ENCODE data around the gene PCDHB11. TPM values are rescaled to one million over a fixed set of nuclear protein-coding genes. Genes with fewer than 3 reads are reported as not detected.
"Not testable (repeated sequence)": the region's sequence is repeated elsewhere in the genome, so short reads cannot be mapped to it uniquely, and the experiment has no call there.

Gene PCDHB11
- 0.83 and 0.85 TPM in 2 replicates for total RNA-seq (2022)
- percentile 26 among the genes with signal in this experiment for Bru-seq, nascent RNA
- BruChase-seq, experiment 1, labeled RNA remaining after a 6-hour chase, result percentile 52 among the genes with signal in this experiment
- BruChase-seq, experiment 2, labeled RNA remaining after a 2-hour chase, result percentile 43 among the genes with signal in this experiment
- long read RNA-seq, result 0 reads

DNA sequence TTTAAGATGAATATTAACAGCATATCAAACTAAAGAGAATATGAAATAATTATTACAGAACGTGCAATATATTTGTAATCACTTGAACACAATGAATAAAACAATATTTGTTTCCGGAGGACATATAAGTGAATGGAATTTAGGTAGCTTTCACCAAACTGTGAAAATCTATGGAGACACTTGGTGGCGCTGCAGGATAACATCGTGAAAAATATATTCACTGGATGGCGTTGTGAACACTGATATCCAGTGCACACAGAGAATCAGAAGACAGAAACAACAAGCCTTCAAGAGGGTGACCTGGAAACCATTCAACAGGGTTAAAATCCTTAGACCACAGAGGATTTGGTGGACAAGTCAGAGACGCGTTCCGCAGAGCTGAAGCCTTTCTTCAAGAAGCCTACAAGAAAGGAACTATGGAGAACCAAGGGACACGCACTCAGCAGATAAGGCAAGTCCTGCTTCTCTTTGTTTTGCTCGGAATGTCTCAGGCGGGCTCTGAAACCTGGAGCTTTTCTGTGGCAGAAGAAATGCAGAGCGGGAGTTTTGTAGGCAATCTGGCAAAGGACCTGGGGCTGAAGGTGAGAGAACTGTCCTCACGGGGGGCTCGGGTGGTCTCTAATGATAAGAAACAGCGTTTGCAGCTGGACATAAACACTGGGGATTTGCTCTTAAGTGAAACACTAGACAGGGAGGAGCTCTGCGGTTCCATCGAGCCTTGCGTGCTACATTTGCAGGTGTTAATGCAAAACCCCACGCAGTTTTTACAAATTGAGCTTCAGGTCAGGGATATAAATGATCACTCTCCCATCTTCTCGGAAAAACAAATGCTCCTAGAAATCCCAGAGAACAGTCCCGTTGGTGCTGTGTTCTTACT lies at the start of gene PCDHB11:
Gene PCDHB11, plus strand, starts transcription at position 269 of the 877 bp plus-strand sequence. Its CDS starts 148 bp downstream, at position 417.
- H3K36me3 Mint-ChIP-seq (ENCODE audit: insufficient read depth, unreplicated experiment), result no peaks in the 10 kb centered on the region
- CTCF ChIA-PET, result interaction anchor here (1.6 kb wide), 1 partner anchor 368 kb away, joined by 4 read pairs; no protein-coding TSS in a partner anchor
- H3K4me3 Mint-ChIP-seq (ENCODE audit: low read depth, unreplicated experiment), result no peak within 1 kb of the TSS

DNA sequence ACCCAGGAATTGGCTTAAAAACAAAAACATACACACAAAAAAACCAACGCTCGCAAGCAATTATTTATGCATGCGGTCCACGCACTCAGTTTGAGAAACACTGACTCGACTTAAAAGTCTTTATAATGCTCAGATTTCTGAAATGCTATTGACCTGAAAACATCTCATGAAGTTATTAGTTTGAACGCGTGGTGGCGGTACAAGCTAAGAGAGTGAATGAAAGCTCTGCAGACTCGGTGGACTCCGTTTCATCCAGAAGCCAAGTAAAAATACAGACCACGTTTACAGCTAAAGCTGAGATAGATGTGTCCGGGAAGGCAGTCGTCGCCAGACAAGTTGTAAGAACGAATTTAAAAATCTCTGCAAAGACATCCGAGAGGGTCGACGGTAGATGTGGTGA lies 49.6 kb upstream of the PCDHB11 start, which contains the start of gene PCDHB6:
Gene PCDHB6, plus strand, starts transcription at position 246 of the 400 bp plus-strand sequence. CDS start 201 bp downstream, outside the sequence.
- Mint-ChIP-seq H3K4me1 (ENCODE audit: low read depth, unreplicated experiment) (no peaks in the 10 kb centered on the region), H3K27ac (ENCODE audit: unreplicated experiment) (no peak within 1 kb of the TSS), H3K4me3 (ENCODE audit: low read depth, unreplicated experiment) (no peak within 1 kb of the TSS), H3K36me3 (ENCODE audit: insufficient read depth, unreplicated experiment) (no peaks in the 10 kb centered on the region), H3K27me3 (ENCODE audit: unreplicated experiment) (no peaks in the 10 kb centered on the region), H3K9me3 (ENCODE audit: low read depth, unreplicated experiment) (peaks cover 15% of the 10 kb centered on the region)
- BruUV-seq (replicated peaks), result no TSS peak
- no peak for DNase-seq
- TF ChIP-seq, protein P1, sequence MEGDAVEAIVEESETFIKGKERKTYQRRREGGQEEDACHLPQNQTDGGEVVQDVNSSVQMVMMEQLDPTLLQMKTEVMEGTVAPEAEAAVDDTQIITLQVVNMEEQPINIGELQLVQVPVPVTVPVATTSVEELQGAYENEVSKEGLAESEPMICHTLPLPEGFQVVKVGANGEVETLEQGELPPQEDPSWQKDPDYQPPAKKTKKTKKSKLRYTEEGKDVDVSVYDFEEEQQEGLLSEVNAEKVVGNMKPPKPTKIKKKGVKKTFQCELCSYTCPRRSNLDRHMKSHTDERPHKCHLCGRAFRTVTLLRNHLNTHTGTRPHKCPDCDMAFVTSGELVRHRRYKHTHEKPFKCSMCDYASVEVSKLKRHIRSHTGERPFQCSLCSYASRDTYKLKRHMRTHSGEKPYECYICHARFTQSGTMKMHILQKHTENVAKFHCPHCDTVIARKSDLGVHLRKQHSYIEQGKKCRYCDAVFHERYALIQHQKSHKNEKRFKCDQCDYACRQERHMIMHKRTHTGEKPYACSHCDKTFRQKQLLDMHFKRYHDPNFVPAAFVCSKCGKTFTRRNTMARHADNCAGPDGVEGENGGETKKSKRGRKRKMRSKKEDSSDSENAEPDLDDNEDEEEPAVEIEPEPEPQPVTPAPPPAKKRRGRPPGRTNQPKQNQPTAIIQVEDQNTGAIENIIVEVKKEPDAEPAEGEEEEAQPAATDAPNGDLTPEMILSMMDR (IDR thresholded peaks at IDR 0.05; ENCODE audit: unreplicated experiment), result no peak
- CTCF ChIA-PET, result no interaction called here
- intact Hi-C loops (cut with micrococcal nuclease; ENCODE audit: unreplicated experiment), result no loop called here

More for the DNA sequence above, at the start of gene PCDHB11:
- Mint-ChIP-seq H3K27ac (ENCODE audit: unreplicated experiment) (no peak within 1 kb of the TSS), H3K27me3 (ENCODE audit: unreplicated experiment) (no peaks in the 10 kb centered on the region), H3K9me3 (ENCODE audit: low read depth, unreplicated experiment) (peaks cover 8% of the 10 kb centered on the region), H3K4me1 (ENCODE audit: low read depth, unreplicated experiment) (no peaks in the 10 kb centered on the region)
- intact Hi-C loops (cut with micrococcal nuclease; ENCODE audit: unreplicated experiment), result no loop called here
- BruUV-seq (replicated peaks), result no TSS peak
- TF ChIP-seq, protein P1 (IDR thresholded peaks at IDR 0.05; ENCODE audit: unreplicated experiment), result no peak
- DNase-seq, result no peak

DNA sequence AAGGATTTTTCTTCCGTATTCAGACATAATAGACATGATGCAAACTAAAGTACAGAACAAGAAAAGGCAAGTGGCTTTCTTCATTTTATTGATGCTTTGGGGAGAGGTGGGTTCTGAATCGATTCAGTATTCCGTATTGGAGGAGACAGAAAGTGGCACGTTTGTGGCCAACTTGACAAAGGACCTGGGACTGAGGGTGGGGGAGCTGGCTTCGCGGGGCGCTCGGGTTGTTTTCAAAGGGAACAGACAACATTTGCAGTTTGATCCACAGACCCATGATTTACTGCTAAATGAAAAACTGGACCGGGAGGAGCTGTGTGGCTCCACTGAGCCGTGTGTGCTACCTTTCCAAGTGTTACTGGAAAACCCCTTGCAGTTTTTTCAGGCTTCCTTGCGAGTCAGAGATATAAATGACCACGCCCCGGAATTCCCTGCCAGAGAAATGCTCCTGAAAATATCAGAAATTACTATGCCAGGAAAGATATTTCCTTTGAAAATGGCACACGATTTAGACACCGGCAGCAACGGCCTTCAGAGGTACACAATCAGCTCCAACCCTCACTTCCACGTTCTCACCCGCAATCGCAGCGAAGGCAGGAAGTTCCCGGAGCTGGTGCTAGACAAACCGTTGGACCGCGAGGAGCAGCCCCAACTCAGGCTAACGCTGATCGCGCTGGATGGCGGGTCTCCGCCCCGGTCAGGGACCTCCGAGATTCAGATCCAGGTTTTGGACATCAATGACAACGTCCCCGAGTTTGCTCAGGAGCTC lies 49.0 kb upstream of the PCDHB11 start:
- TF ChIP-seq, protein P1 (IDR thresholded peaks at IDR 0.05; ENCODE audit: unreplicated experiment), result no peak
- no peaks in the 10 kb centered on the region for H3K4me1 Mint-ChIP-seq (ENCODE audit: low read depth, unreplicated experiment)
- no TSS peak for BruUV-seq (replicated peaks)
- intact Hi-C loops (cut with micrococcal nuclease; ENCODE audit: unreplicated experiment), result no loop called here
- peaks cover 17% of the 10 kb centered on the region for H3K9me3 Mint-ChIP-seq (ENCODE audit: low read depth, unreplicated experiment)
- no peaks in the 10 kb centered on the region for H3K27me3 Mint-ChIP-seq (ENCODE audit: unreplicated experiment)
- H3K4me3 Mint-ChIP-seq (ENCODE audit: low read depth, unreplicated experiment), result no peak overlapping the region
- CTCF ChIA-PET, result no interaction called here
- H3K27ac Mint-ChIP-seq (ENCODE audit: unreplicated experiment), result no peak overlapping the region
- DNase-seq, result no peak
- H3K36me3 Mint-ChIP-seq (ENCODE audit: insufficient read depth, unreplicated experiment), result no peaks in the 10 kb centered on the region

DNA sequence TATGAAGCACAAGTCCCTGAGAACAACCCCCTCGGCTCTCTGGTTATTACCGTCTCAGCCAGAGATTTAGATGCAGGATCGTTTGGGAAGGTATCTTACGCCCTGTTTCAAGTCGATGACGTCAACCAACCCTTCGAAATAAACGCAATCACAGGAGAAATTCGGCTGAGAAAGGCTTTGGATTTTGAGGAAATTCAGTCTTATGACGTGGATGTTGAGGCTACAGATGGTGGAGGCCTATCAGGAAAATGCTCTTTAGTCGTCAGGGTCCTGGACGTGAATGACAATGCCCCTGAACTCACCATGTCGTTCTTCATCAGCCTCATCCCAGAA lies 48.5 kb upstream of the PCDHB11 start:
- Mint-ChIP-seq H3K4me1 (ENCODE audit: low read depth, unreplicated experiment) (no peaks in the 10 kb centered on the region), H3K36me3 (ENCODE audit: insufficient read depth, unreplicated experiment) (no peaks in the 10 kb centered on the region), H3K27me3 (ENCODE audit: unreplicated experiment) (no peaks in the 10 kb centered on the region), H3K9me3 (ENCODE audit: low read depth, unreplicated experiment) (peaks cover 15% of the 10 kb centered on the region), H3K27ac (ENCODE audit: unreplicated experiment) (no peak overlapping the region), H3K4me3 (ENCODE audit: low read depth, unreplicated experiment) (no peak overlapping the region)
- no peak for DNase-seq
- TF ChIP-seq, protein P1 (IDR thresholded peaks at IDR 0.05; ENCODE audit: unreplicated experiment), result no peak
- BruUV-seq (replicated peaks), result no TSS peak
- CTCF ChIA-PET, result no interaction called here
- intact Hi-C loops (cut with micrococcal nuclease; ENCODE audit: unreplicated experiment), result no loop called here

DNA sequence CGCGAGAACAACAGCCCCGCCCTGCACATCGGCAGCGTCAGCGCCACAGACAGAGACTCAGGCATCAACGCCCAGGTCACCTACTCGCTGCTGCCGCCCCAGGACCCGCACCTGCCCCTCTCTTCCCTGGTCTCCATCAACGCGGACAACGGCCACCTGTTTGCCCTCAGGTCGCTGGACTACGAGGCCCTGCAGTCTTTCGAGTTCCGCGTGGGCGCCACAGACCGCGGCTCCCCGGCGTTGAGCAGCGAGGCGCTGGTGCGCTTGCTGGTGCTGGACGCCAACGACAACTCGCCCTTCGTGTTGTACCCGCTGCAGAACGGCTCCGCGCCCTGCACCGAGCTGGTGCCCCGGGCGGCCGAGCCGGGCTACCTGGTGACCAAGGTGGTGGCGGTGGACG lies 47.8 kb upstream of the PCDHB11 start:
- H3K36me3 Mint-ChIP-seq (ENCODE audit: insufficient read depth, unreplicated experiment); H3K27ac Mint-ChIP-seq (ENCODE audit: unreplicated experiment); CTCF ChIA-PET; H3K4me1 Mint-ChIP-seq (ENCODE audit: low read depth, unreplicated experiment); H3K4me3 Mint-ChIP-seq (ENCODE audit: low read depth, unreplicated experiment); intact Hi-C loops (cut with micrococcal nuclease; ENCODE audit: unreplicated experiment); H3K27me3 Mint-ChIP-seq (ENCODE audit: unreplicated experiment); DNase-seq; BruUV-seq (replicated peaks): not testable (repeated sequence)
- H3K9me3 Mint-ChIP-seq (ENCODE audit: low read depth, unreplicated experiment), result peaks cover 14% of the 10 kb centered on the region

DNA sequence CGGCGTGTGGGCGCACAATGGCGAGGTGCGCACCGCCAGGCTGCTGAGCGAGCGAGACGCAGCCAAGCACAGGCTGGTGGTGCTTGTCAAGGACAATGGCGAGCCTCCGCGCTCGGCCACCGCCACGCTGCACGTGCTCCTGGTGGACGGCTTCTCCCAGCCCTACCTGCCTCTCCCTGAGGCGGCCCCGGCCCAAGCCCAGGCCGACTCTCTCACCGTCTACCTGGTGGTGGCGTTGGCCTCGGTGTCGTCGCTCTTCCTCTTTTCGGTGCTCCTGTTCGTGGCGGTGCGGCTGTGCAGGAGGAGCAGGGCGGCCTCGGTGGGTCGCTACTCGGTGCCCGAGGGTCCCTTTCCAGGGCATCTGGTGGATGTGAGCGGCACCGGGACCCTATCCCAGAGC lies 47.3 kb upstream of the PCDHB11 start:
- H3K36me3 Mint-ChIP-seq (ENCODE audit: insufficient read depth, unreplicated experiment); BruUV-seq (replicated peaks); H3K27ac Mint-ChIP-seq (ENCODE audit: unreplicated experiment); H3K4me1 Mint-ChIP-seq (ENCODE audit: low read depth, unreplicated experiment); intact Hi-C loops (cut with micrococcal nuclease; ENCODE audit: unreplicated experiment); CTCF ChIA-PET; H3K4me3 Mint-ChIP-seq (ENCODE audit: low read depth, unreplicated experiment); DNase-seq; H3K27me3 Mint-ChIP-seq (ENCODE audit: unreplicated experiment): not testable (repeated sequence)
- H3K9me3 Mint-ChIP-seq (ENCODE audit: low read depth, unreplicated experiment), result peaks cover 14% of the 10 kb centered on the region

Measured in Calu3 (cell line).